Breast epithelium (tissue), 4 donors: ENCODE measurements around the gene TDRD15. TPM values are rescaled to one million over a fixed set of nuclear protein-coding genes. Genes with fewer than 3 reads are reported as not detected.

ENCODE experiments used
- DNase-seq, 2 donors: peaks; one replicate each; pipeline ENCODE4 v3.0.0-alpha.2; 2019; ENCODE audit warnings: low spot score in 2 of 2
- H3K27ac ChIP-seq, 2 donors: fragments of 200-600 bp; sonication (generic) in 1 of 2; one replicate each; pipeline ENCODE4 v1.5.1; 2016 to 2019; ENCODE audit warnings: mild to moderate bottlenecking in 1 of 2
- H3K27me3 ChIP-seq, 2 donors: fragments of 200-600 bp; sonication (generic) in 1 of 2; one replicate each; pipeline versions ENCODE4 v1.5.1 to v1.6.0; 2017 to 2019; ENCODE audit warnings: control low read depth in 1 of 2, mild to moderate bottlenecking in 1 of 2
- H3K36me3 ChIP-seq: fragments of 200-600 bp; one replicate; pipeline ENCODE4 v1.5.1; 2019
- H3K4me1 ChIP-seq, 2 donors: fragments of 200-600 bp; sonication (generic); one replicate each; pipeline ENCODE4 v1.5.1; 2016 to 2019; ENCODE audit warnings: control low read depth in 1 of 2
- H3K4me3 ChIP-seq, 3 donors: fragments of 200-600 bp; sonication (generic); 1 replicate in 2 of 3; 2 replicates in 1 of 3; pipeline ENCODE4 v1.5.1; 2016 to 2019; ENCODE audit warnings: mild to moderate bottlenecking in 3 of 3, moderate library complexity in 2 of 3
- H3K9me3 ChIP-seq, 2 donors: fragments of 200-600 bp; sonication (generic) in 1 of 2; one replicate each; pipeline ENCODE4 v1.5.1; 2016 to 2019; ENCODE audit warnings: control low read depth in 1 of 2
- CTCF ChIP-seq, 3 donors: fragments of 450-650 bp; IDR thresholded peaks; one replicate each; pipeline ENCODE4 v1.5.1; 2016 to 2017; ENCODE audit warnings: antibody characterized with exemption in 3 of 3, mild to moderate bottlenecking in 3 of 3, moderate library complexity in 3 of 3
- POLR2A ChIP-seq: fragments of 450-650 bp; IDR thresholded peaks from one replicate; pipeline ENCODE4 v1.6.1; 2016; ENCODE audit warnings: antibody characterized with exemption, mild to moderate bottlenecking, moderate library complexity
- POLR2AphosphoS5 ChIP-seq, 3 donors: sonication (generic); formaldehyde crosslinking; IDR thresholded peaks; one replicate each; pipeline ENCODE4 v1.6.1; 2017; ENCODE audit warnings: antibody characterized with exemption in 3 of 3
- intact Hi-C: fragments of 100-400 bp; cut with DNase I; formaldehyde crosslinking; loops from one replicate; pipeline ENCODE4 v1.15.1; 2023; ENCODE audit warnings: low total_unique reads
- total RNA-seq, 3 donors: library from RNA; depleted of rRNA; stranded (reverse); fragments of >200 nt; gene quantifications; one replicate each; pipeline ENCODE4 v1.1.0, GENCODE V29; 2016

TDRD15 gene
- total RNA-seq, 3 donors from 2014 or later = 0.59 TPM; not detected in 2

DNA sequence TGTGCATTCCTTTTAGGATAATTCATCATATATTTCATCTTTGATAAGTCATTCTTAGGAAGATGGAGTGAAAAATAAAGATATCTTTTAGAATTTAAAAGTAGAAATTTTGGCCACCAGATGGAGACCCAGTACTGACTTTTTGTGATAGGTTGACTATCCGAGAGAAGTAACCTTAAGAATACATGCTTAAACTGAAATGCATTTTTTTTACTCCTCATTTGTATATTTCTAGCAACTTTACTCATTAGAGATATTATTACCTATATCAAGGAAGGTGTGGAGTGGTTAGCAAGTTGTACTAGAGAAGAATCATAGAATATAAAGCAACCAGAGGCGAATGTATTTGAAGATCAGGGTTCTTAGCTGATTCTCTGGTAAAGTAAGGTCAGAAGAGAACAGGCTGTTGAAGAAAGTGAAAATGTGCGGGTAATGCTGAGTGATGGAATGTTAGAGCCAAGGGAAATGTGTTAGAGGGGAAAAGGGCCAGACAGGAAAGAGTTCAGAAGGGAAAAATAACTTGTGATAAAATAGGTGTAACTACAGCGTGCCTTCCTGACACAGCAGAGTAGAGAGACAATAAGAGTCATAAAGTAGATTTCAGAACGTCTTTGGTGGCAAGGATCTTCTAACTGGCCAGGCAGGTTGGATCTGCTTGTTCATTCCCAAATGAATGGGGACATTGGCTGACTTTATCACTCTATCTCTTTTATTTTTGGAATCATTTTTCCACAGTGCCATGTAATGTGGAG lies 52.3 kb downstream of the TDRD15 start:
- no peak for TF ChIP-seq POLR2AphosphoS5 (IDR thresholded peaks at IDR 0.05)
- TF ChIP-seq CTCF (IDR thresholded peaks at IDR 0.05) = peak in 2 of 3 donors; percentile 13 to 18
- Histone ChIP-seq H3K36me3 (no peaks in the 10 kb centered on the region), H3K4me3 (no peak overlapping the region), H3K4me1 (no peaks in the 10 kb centered on the region), H3K27ac (no peak overlapping the region), H3K9me3 (no peaks in the 10 kb centered on the region), H3K27me3 (no peaks in the 10 kb centered on the region)
- DNase-seq = no peak
- intact Hi-C loops = no loop called here

GRCh38 chr2:21181957-21182356 lies 58.2 kb downstream of the TDRD15 start:
- Histone ChIP-seq H3K27me3 (no peaks in the 10 kb centered on the region), H3K9me3 (no peaks in the 10 kb centered on the region), H3K4me3 (no peak overlapping the region), H3K27ac (no peak overlapping the region), H3K4me1 (no peaks in the 10 kb centered on the region), H3K36me3 (no peaks in the 10 kb centered on the region)
- TF ChIP-seq POLR2A (no peak), CTCF (IDR thresholded peaks at IDR 0.05) (no peak), POLR2AphosphoS5 (IDR thresholded peaks at IDR 0.05) (no peak)
- intact Hi-C loops = no loop called here
- no peak for DNase-seq

DNA sequence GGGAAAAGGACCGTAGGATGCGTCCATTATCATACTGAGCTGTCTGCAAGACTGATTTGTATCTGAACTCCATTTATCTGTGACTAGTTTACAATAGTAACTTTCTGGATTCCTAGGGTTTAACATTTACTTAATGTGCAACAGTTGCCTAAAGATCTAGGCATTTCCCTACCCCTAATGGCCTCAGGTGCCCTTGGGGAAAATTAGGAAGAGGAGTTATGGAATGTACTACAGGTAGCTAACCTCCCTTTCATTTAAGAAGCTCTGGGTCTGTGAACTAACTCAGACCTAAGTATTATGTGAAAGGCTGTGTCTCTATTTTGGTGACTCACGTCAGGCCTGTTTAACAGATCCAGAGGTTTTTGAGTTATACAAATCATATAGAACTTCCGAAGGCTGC lies 59.5 kb downstream of the TDRD15 start:
- no peak for DNase-seq
- no peaks in the 10 kb centered on the region for H3K4me1 ChIP-seq
- no peaks in the 10 kb centered on the region for H3K9me3 ChIP-seq
- TF ChIP-seq POLR2AphosphoS5 (IDR thresholded peaks at IDR 0.05) = no peak
- TF ChIP-seq POLR2A = no peak
- no peak for TF ChIP-seq CTCF (IDR thresholded peaks at IDR 0.05)
- intact Hi-C loops = no loop called here
- H3K27ac ChIP-seq = no peak overlapping the region
- no peak overlapping the region for H3K4me3 ChIP-seq
- H3K27me3 ChIP-seq = no peaks in the 10 kb centered on the region
- no peaks in the 10 kb centered on the region for H3K36me3 ChIP-seq

GRCh38 chr2:21183726-21184125 lies 60.0 kb downstream of the TDRD15 start:
- Histone ChIP-seq H3K27me3 (no peaks in the 10 kb centered on the region), H3K4me3 (no peak overlapping the region), H3K9me3 (no peaks in the 10 kb centered on the region), H3K36me3 (no peaks in the 10 kb centered on the region), H3K4me1 (no peaks in the 10 kb centered on the region), H3K27ac (no peak overlapping the region)
- no peak for DNase-seq
- intact Hi-C loops = no loop called here
- no peak for TF ChIP-seq POLR2A

- no peak for DNase-seq
- Histone ChIP-seq H3K4me1 (no peaks in the 10 kb centered on the region), H3K27ac (no peak overlapping the region), H3K4me3 (no peak overlapping the region), H3K9me3 (no peaks in the 10 kb centered on the region), H3K36me3 (no peaks in the 10 kb centered on the region), H3K27me3 (no peaks in the 10 kb centered on the region)
- no peak for TF ChIP-seq POLR2AphosphoS5 (IDR thresholded peaks at IDR 0.05)
- TF ChIP-seq CTCF (IDR thresholded peaks at IDR 0.05) = no peak
- no peak for TF ChIP-seq POLR2A
- intact Hi-C loops = no loop called here
Observed at GRCh38 chr2:21191535-21191934, 67.8 kb downstream of the TDRD15 start.

Other genes with a start within 250 kb of the TDRD15 start
- 1 to 10 TPM; 3.2 to 5.6 (median 4.3) TPM for gene APOB, start 79.9 kb upstream of the TDRD15 start, total RNA-seq